ENCODE results near the gene THRA.

The THRA gene

DNA sequence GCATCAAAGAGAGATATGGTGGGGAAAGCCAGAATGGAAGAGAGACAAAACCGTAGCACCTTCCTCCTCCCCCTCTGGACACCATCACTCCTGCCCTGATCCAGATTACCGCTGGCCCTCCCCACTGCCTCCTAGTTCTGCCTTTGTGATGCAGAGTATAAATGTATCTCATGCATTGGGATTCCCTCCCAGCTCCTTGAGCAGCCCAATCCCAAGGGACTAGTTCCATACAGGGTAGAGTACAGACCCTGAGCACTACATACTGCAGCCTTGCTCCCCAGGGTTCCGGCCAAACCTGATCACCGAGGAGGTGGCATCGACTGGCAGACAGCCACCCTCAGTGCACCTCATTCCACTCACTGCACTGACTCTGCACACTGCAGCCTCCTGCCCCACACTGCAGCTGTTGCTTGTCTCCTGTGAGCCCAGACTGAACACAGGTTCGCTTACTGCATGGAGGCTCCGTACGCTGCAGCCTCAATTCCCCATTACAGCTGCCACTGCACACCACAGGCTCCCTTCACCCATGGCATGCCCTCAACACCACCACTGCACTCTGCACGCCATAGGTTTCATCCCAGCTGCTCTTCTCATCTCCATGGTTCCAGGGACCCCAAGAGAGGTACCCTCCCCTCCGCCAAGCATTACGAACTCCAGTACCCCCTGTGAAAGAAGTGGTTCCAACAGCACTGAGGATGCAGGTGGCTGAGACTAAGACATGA is 1.7 kb upstream of the THRA start:
- Histone ChIP-seq H3K9me3 (ENCODE audit: low read length) (no peaks in the 10 kb centered on the region), H3K36me3 (ENCODE audit: insufficient read depth, low read length) (no peaks in the 10 kb centered on the region), H3K27ac (ENCODE audit: low read depth, low read length) (peak overlapping the region; percentile 17), H3K9ac (ENCODE audit: low read length) (no peak overlapping the region), H3K27me3 (ENCODE audit: control insufficient read depth in 1 of 2, insufficient read depth in 2 of 2, low read length in 2 of 2) (no peaks in the 10 kb centered on the region), H3K4me3 (ENCODE audit: low read depth in 1 of 2, low read length in 2 of 2) (no peak overlapping the region), H3K4me1 (ENCODE audit: insufficient read depth, low read length) (peaks cover 45% of the 10 kb centered on the region)

DNA sequence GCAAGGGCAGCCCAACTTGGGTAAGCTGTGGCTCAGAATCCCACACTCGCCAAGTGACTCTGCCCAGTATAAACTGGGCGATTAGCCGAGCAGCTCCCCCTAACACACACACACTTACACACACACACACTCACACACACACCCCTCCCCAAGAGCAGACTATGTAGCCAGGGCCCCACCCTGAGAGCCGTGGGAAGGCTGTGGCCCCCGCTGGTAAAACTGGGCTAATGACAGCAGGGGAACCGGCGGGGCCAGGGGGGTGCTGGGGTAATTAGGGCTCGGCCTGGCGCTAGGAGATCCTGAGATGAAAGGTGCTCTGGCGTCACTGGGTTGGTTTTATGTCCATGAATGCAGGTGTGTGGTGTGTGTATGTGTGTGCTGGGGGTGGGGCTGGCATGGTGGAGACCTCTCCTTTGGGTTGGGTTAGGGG is 1.1 kb upstream of the THRA start:
- Histone ChIP-seq H3K27me3 (ENCODE audit: control insufficient read depth in 1 of 2, insufficient read depth in 2 of 2, low read length in 2 of 2) (no peaks in the 10 kb centered on the region), H3K4me3 (ENCODE audit: low read depth in 1 of 2, low read length in 2 of 2) (peak overlapping the region in 1 of 2 donors; percentile 52), H3K9ac (ENCODE audit: low read length) (no peak overlapping the region), H3K27ac (ENCODE audit: low read depth, low read length) (peak overlapping the region; percentile 17), H3K9me3 (ENCODE audit: low read length) (no peaks in the 10 kb centered on the region), H3K4me1 (ENCODE audit: insufficient read depth, low read length) (peaks cover 49% of the 10 kb centered on the region), H3K36me3 (ENCODE audit: insufficient read depth, low read length) (no peaks in the 10 kb centered on the region)

DNA sequence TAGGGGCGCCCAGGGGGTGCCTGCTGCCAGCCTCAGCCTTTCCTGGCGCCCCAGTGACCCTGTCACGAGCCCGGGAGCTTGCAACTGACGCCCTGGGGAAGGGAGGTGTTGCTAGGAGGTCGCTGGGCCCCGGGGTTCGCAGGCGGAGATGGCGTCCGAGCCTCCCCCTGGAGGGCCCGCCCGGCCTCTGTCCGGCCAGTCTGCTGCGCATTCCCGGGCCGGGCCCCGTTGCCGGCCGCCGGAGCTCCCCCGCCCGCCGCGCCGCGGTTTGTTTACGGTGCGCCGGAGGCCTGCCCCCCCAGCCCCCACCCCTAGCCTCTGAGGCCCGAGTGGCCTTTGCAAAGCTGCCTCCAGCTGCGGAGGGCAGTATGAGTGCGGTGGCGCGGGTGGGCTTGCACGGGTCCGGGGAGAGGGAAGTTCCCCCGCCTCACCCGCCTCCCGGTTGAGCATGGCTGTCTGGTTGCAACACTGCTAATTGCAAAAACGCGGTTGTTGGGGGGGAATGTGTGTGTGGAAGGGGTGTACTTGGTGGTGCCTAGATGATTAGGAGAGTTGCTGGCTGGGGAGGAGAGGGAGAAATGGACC is 514 bp downstream of the THRA start:
- peaks cover 60% of the 10 kb centered on the region for H3K4me1 ChIP-seq (ENCODE audit: insufficient read depth, low read length)
- H3K36me3 ChIP-seq (ENCODE audit: insufficient read depth, low read length): no peaks in the 10 kb centered on the region
- H3K9me3 ChIP-seq (ENCODE audit: low read length): no peaks in the 10 kb centered on the region
- peak overlapping the region; percentile 80 for H3K9ac ChIP-seq (ENCODE audit: low read length)
- H3K27me3 ChIP-seq (ENCODE audit: control insufficient read depth in 1 of 2, insufficient read depth in 2 of 2, low read length in 2 of 2): no peaks in the 10 kb centered on the region
- H3K4me3 ChIP-seq (ENCODE audit: low read depth in 1 of 2, low read length in 2 of 2): peak overlapping the region; percentile 99 to 100
- H3K27ac ChIP-seq (ENCODE audit: low read depth, low read length): peak overlapping the region; percentile 99

DNA sequence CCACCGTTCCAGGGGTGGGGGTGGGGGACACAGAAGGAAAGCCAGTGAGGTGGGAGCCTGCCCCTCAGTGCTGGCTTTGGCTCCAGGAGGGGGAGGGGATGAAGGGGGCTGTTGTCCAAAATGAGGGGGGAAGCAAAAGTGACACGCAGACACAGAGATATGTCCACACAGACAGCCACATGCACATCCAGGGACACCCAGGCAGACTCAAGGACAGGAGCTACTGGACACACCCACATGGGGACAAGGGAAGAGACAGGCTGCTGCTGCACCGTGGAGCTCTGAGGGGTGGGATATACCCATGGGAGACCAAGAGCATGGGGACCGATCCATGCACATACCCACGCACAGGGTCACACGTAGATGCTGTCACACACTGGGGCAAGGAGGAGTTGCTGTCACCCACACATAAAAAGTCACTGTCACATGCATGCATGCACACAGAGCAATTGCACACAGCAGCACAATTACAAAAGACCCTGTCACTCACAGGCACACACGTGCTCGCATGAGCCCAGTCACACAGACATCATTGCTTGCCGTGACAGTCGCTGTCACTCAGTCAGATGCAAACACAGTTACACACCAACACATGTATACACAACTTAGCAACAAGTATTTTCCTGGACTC is 1.3 kb downstream of the THRA start:
- peak overlapping the region; percentile 99 to 100 for H3K4me3 ChIP-seq (ENCODE audit: low read depth in 1 of 2, low read length in 2 of 2)
- peak overlapping the region; percentile 99 for H3K27ac ChIP-seq (ENCODE audit: low read depth, low read length)
- H3K4me1 ChIP-seq (ENCODE audit: insufficient read depth, low read length): peaks cover 59% of the 10 kb centered on the region
- H3K9ac ChIP-seq (ENCODE audit: low read length): peak overlapping the region; percentile 80
- H3K9me3 ChIP-seq (ENCODE audit: low read length): no peaks in the 10 kb centered on the region
- H3K27me3 ChIP-seq (ENCODE audit: control insufficient read depth in 1 of 2, insufficient read depth in 2 of 2, low read length in 2 of 2): no peaks in the 10 kb centered on the region
- H3K36me3 ChIP-seq (ENCODE audit: insufficient read depth, low read length): no peaks in the 10 kb centered on the region

DNA sequence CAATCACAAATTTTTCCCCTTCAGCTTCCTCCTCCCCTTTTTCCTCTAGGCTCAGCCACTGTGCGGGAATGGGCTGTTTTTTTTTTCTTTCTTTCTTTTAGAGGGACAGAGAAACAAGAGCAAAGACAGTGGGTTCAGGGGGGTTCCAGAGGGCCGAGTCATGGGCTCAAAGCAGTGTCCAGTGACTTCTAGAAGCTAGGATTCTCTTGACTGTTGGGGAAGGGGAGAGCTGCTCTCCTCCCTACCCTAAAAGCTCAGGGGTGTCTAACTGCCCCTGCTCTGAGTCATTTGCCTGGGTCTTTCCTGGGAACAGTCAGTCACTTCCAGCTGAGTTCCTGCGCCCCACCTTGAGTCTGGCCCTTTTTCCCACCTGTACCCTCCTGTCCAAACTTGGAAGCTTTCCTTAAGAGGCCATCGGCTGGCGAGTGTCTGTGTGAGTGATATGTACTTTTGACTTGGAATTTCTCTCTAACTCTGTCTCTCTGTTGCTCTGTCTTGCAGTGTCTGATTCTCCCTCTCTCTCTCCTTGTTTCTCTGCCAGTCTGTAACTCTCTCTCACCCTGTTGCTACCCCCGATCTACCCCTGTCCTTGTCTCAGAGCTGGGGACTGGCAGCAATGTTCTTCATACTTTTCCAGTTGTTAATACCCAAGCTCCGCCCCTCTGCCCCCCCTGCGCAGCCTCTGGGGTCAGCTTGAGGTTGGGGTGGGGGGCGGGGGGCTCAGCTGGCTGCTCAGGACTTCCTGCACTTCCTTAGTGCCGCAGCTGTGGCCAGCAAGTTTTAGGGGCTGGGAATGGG is 2.4 kb downstream of the THRA start:
- H3K9me3 ChIP-seq (ENCODE audit: low read length): no peaks in the 10 kb centered on the region
- H3K9ac ChIP-seq (ENCODE audit: low read length): peak overlapping the region; percentile 80
- H3K4me3 ChIP-seq (ENCODE audit: low read depth in 1 of 2, low read length in 2 of 2): peak overlapping the region; percentile 44 to 99
- H3K4me1 ChIP-seq (ENCODE audit: insufficient read depth, low read length): peaks cover 70% of the 10 kb centered on the region
- H3K27ac ChIP-seq (ENCODE audit: low read depth, low read length): peak overlapping the region; percentile 99
- H3K36me3 ChIP-seq (ENCODE audit: insufficient read depth, low read length): no peaks in the 10 kb centered on the region
- no peaks in the 10 kb centered on the region for H3K27me3 ChIP-seq (ENCODE audit: control insufficient read depth in 1 of 2, insufficient read depth in 2 of 2, low read length in 2 of 2)

DNA sequence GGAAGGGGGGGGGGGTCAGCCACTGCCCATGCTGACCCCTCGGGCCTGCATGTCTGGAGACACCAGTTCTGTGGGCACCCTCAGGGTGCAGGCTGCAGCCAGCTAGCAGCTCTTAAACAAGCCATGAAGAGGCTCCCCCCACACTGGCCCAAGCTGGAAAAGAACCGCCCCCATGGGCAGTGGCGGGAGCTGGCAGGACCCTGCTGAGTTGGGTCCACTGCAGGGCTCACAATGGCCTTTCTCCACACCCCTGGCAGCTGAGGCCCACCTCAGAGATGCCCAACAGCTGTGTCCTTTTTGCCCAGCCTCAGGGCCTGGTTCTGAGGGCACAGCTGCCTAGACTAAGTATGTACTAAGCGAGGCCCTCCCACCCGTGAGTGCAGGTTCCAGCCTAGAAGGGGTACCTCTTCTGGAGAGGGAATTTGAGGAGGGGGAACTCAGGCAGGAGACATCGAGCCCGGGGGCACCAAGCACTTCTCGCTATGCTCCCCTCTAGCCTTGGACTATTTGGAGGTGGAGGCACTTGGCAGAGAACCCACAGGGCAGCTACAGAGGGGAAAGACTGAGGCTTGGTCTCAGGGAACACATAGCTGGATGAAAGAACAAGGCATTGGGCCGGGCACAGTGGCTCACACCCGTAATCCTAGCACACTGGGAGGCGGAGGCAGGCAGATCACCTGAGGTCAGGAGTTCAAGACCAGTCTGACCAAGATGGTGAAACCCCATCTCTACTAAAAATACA is 3.2 kb downstream of the THRA start:
- no peaks in the 10 kb centered on the region for H3K9me3 ChIP-seq (ENCODE audit: low read length)
- H3K4me3 ChIP-seq (ENCODE audit: low read depth in 1 of 2, low read length in 2 of 2): peak overlapping the region in 1 of 2 donors; percentile 99
- H3K27ac ChIP-seq (ENCODE audit: low read depth, low read length): peak overlapping the region; percentile 99
- H3K36me3 ChIP-seq (ENCODE audit: insufficient read depth, low read length): no peaks in the 10 kb centered on the region
- peak overlapping the region; percentile 80 for H3K9ac ChIP-seq (ENCODE audit: low read length)
- H3K27me3 ChIP-seq (ENCODE audit: control insufficient read depth in 1 of 2, insufficient read depth in 2 of 2, low read length in 2 of 2): no peaks in the 10 kb centered on the region
- peaks cover 77% of the 10 kb centered on the region for H3K4me1 ChIP-seq (ENCODE audit: insufficient read depth, low read length)

DNA sequence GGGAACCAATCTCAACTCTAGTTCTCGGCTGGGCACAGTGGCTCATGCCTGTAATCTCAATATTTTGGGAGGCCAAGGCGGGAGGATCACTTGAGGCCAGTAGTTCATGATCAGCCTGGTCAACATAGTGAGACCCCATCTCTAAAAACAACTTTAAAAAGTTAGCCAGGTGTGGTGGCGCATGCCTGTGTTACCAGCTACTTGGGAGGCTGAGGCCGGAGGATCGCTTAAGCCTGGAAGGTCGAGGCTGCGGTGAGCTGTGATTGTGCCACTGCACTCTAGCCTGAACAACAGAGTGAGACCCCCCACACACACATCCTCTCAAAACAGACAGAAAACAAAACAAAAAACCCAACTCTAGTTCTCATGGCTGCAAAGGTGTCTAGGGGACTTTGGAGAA is 4.9 kb downstream of the THRA start:
- Histone ChIP-seq H3K27me3 (ENCODE audit: control insufficient read depth in 1 of 2, insufficient read depth in 2 of 2, low read length in 2 of 2) (no peaks in the 10 kb centered on the region), H3K9ac (ENCODE audit: low read length) (peak overlapping the region; percentile 77), H3K36me3 (ENCODE audit: insufficient read depth, low read length) (no peaks in the 10 kb centered on the region), H3K4me1 (ENCODE audit: insufficient read depth, low read length) (peaks cover 87% of the 10 kb centered on the region), H3K27ac (ENCODE audit: low read depth, low read length) (peak overlapping the region; percentile 81), H3K4me3 (ENCODE audit: low read depth in 1 of 2, low read length in 2 of 2) (no peak overlapping the region), H3K9me3 (ENCODE audit: low read length) (no peaks in the 10 kb centered on the region)

DNA sequence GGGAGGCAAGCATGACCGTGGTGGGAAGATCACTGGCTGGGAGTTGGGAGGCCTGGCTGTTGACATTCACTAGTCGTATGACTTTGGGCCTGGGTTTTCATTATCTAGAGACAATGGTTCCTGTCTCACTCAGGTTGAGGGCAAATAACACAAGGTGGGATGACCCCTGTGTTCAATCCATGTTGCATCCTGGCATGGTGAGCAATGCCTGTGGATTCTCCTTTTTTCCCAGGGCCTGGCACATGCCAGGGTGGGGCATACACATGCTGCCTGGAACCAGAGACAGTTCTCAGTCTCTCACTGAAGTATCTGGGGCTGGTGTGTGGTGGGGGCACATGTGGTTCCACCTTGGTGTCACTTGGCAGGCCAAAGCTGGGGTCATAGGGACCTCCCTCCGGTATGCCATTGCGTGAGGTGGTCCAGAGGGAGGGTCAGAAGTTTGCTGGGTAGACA is 5.4 kb downstream of the THRA start:
- Histone ChIP-seq H3K9ac (ENCODE audit: low read length) (peak overlapping the region; percentile 77), H3K27me3 (ENCODE audit: control insufficient read depth in 1 of 2, insufficient read depth in 2 of 2, low read length in 2 of 2) (no peaks in the 10 kb centered on the region), H3K27ac (ENCODE audit: low read depth, low read length) (peak overlapping the region; percentile 81), H3K36me3 (ENCODE audit: insufficient read depth, low read length) (no peaks in the 10 kb centered on the region), H3K9me3 (ENCODE audit: low read length) (no peaks in the 10 kb centered on the region), H3K4me3 (ENCODE audit: low read depth in 1 of 2, low read length in 2 of 2) (peak overlapping the region in 1 of 2 donors; percentile 43), H3K4me1 (ENCODE audit: insufficient read depth, low read length) (peaks cover 92% of the 10 kb centered on the region)

DNA sequence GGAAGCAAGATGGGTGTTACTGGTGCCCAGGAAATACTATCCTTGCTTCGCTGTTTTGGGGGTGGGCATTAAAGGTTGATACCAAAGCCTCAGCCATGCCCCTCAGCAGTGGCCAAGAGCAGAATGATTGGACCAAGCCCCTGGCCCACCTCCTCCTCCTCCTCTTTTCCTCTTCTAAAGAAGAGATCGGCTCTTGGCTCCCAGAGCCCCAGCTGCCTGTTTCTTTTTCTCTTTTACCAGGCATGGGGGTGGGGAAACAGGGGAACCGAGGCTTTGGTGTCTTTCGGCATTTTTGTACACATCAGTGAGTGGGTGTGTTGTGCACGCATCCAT is 5.8 kb downstream of the THRA start:
- H3K4me3 ChIP-seq (ENCODE audit: low read depth in 1 of 2, low read length in 2 of 2): peak overlapping the region in 1 of 2 donors; percentile 43
- peak overlapping the region; percentile 81 for H3K27ac ChIP-seq (ENCODE audit: low read depth, low read length)
- H3K9ac ChIP-seq (ENCODE audit: low read length): peak overlapping the region; percentile 77
- no peaks in the 10 kb centered on the region for H3K27me3 ChIP-seq (ENCODE audit: control insufficient read depth in 1 of 2, insufficient read depth in 2 of 2, low read length in 2 of 2)
- peaks cover 96% of the 10 kb centered on the region for H3K4me1 ChIP-seq (ENCODE audit: insufficient read depth, low read length)
- no peaks in the 10 kb centered on the region for H3K36me3 ChIP-seq (ENCODE audit: insufficient read depth, low read length)
- H3K9me3 ChIP-seq (ENCODE audit: low read length): no peaks in the 10 kb centered on the region

DNA sequence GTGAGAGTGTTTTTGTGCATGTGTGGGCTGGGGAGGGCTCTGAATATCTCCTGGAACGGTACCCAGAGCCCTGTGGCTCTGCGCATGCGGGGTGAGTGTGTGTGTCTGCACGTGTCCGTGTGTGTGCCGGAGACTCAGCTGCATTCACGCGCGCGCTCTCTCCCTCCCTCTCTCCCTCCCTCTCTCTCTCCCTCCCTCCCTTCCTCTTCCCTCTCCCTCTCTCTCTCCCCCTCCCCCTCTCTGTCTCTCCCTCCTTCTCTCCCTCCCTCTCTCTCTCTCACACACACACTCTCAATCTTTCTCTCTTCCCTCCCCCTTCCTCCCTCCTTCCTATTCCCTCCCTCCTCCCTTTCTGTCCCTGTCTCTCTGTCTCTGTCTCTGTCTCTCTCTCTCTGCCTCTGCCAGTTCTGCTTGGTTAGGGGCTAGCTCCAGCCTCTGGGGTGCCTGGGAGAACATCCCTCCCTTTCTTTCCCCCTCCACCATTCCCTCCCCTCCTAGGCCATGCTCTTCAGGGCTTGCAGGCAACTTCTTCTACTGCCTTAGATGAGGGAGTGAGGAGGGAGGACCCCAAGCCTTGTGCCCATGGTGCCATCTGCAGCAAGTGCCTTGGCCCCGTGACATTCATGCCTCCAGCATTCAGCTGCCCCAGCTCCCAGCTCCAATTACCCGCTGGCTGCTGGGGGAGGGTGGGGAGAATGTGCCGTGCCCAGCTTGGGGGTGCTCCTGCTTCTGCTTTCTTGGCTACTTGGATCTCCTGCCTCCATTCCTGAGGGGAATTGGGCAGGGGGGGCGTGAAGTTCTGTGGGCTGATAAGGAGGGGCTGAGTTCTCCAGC is 6.4 kb downstream of the THRA start:
- Histone ChIP-seq H3K4me3 (ENCODE audit: low read depth in 1 of 2, low read length in 2 of 2) (peak overlapping the region; percentile 17 to 52), H3K27me3 (ENCODE audit: control insufficient read depth in 1 of 2, insufficient read depth in 2 of 2, low read length in 2 of 2) (no peaks in the 10 kb centered on the region), H3K9ac (ENCODE audit: low read length) (peak overlapping the region; percentile 77), H3K4me1 (ENCODE audit: insufficient read depth, low read length) (peaks cover 96% of the 10 kb centered on the region), H3K27ac (ENCODE audit: low read depth, low read length) (peak overlapping the region; percentile 96), H3K36me3 (ENCODE audit: insufficient read depth, low read length) (no peaks in the 10 kb centered on the region), H3K9me3 (ENCODE audit: low read length) (no peaks in the 10 kb centered on the region)
